NCI-H446 treated with DMSO at 0.1 percent for 48 hours (cell line): Measurements from ENCODE around the gene MACROD2.
"Not testable (repeated sequence)": the region's sequence is repeated elsewhere in the genome, so short reads cannot be mapped to it uniquely, and the experiment has no call there.

Experiments
- DNase-seq: peaks from one replicate; lab custom pipeline; 2025; lab: John Stamatoyannopoulos, UW

MACROD2 gene

DNA sequence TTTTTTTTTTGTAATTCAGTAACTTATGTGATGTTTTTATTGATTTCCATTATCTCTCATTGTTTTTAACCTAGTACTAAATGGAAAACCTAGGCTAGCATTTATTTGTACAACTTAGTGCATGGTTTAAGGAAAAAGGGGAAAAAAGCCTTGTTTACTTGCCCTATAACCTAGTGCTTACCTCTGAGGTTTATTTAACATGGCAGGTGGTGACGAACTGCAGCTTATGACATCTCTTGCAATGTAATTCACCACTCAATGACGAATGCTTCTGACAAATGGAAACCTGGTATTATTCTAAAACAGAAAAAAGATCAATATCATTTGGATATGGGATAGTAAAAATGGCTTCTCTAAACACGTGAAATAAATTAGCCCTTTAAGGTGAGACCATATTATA, 960.7 kb downstream of the MACROD2 start:
- no peak for DNase-seq

DNA sequence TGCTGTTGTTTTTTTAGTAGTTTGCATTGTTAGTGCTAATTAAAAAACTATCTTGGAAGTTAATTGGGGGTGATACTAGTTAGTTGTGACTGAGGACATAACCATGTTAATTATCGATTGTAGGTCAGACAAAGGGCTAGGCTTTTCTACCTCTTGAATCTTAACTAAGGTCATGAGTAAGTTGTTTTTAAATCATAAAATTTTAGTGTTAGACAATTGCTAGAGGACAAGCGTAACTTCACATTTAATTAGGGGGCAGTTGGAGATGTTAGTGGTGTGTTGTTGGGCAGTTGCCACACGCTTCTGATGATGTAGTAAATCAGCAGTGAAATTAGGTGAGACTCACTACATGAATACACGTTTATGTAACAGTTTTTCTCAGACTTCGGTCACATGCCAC, 961.2 kb downstream of the MACROD2 start:
- no peak for DNase-seq

DNA sequence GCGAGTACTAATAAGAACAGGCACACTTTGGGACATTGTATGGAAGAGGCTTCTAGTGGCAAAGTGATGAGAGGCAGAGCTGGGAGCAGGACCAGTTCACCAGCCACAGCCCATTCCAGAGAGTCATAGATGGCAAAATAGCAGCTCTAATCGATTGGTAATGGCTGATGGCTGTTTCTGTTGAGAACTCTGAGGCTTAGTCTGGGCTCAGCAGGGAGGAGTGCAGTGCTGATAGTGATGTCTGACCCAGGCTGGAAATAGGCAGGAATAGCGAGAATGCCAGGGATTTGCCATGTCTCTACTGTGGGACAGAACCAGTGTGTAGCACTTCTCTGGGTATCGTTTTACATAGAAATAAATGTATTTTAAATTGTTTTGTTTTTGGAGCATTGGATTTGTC, 962.1 kb downstream of the MACROD2 start:
- no peak for DNase-seq

DNA sequence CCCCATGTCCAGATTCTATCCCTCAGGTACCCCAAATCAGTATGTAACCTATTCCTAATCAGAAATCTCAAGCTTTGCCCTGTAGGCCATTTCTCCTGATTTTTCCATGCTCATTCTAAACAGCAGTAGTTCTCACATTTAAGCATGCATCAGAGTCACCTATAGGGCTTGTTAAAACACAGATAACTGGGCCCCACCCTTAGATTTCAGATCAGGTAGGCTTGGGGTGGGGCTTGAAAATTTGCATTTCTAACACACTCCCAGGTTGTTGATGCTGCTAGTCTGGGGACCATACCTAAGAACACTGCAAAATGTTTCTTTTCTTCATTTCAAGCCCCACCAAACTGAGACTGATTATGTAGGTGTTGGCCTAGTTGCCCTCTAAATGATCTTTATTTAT, 963.3 kb downstream of the MACROD2 start:
- no peak for DNase-seq

DNA sequence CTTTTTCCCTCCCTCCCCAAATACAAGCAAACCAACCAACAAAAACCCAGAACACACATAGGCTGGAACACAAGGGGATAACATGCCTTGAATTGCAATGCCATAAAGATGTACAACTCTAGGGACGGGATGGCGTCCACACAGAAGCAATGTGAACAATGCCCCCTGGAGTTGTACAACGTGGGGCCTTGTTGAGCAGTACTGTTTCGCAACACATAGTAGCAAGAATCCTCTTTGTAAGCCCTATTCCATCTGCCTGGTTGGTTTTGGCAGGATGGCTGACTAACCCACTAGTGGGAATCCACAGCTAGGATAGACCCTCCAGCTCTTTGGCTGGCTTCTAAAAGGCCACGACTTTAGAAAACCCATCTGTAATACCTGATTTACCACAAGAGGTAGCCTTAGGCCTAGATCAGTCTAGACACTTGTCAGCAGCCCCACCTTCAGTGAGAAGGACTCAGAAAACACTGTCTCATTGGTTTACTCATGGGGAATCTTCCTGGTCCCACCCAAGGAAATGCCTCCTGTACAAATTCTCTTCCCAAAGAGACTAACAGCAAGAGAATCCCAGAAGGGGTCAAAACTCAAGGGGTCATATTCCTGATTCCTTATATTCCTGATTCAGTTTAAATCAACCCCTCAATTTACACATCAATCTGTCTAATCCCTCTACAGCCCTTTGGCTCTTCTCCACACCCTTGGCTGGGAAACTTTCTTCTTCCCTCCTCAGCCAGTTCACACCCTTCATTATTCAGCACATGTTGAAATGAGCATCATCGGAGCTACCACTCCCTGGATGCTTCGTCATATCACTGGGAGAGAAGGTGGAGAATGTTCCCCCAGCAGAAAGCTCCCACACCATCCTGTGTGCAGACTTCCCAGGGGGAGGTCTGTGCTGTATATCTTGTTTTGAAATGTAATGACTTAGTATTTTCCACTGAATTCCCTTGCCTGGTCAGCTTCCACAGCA, 964.5 kb downstream of the MACROD2 start:
- no peak for DNase-seq

DNA sequence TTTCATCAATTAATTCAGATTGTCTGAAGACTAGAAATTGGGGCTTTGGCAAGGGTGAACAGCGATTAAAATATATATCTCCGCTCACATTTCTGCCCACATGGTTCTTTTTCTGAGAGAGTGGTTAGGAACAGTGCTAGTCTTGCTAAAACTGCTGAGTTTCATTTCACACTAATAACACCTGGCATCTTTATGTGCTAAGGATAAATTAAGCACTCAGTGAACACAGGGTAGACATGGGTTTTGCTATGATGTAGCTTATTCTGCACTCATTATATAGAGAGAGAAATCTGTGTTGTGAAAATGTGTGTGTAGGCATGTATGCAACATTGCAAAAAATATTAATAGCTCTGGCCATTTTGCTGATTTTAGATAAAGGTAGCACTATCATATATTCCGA, 965.5 kb downstream of the MACROD2 start:
- no peak for DNase-seq

DNA sequence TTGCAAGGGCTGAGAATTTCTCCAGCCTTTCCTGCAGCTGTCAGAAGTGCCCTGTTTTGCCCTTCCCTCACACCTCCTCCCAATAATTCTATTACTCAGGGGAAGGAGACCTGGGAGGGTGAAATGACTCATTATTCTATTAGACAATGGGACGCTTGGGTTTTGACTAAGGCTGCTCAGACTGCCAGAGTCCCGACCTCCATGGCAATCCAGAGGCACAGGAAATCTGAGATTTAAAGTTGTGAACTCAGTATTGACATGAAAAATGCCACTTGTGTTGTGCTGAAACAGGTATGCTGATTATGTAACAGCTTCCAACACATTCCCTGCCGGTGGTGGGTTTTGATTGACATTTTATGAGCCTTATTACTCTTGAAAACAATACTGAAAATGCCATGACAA, 967.9 kb downstream of the MACROD2 start:
- no peak for DNase-seq

DNA sequence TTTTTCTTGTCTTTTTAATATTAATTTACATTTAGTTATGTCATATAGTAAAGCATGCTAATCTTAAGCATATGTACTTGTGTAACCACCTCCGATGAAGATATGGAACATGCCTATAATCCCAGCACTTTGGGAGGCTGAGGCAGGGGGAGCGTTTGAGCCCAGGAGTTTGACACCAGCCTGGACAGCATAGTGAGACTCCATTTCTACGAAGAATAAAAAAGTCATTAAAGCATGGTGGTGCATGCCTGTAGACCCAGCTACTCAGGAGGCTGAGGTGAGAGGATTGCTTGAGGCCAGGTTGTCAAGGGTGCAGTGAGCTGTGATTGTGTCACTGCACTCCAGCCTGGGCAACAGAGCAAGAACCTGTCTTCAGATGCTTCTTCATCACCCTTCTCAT, 970.9 kb downstream of the MACROD2 start:
- no peak for DNase-seq

DNA sequence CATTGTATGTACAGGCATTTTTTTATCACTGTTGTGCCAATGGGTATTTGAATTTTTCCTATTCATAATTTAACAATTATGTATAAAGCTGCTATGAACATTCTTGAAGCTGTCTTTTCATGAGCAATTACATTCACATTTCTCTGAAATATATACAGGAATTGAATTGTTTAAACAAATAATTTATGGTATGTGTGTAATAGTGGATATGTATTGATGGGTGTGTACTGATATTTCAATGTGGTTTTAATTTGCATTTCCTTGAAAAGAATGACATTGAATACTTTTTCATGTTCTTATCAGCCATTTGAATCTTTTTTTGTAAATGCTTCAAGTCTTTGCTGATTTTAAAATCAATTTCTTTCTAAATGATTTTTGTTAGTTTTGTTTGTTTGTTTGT, 971.5 kb downstream of the MACROD2 start:
- no peak for DNase-seq

DNA sequence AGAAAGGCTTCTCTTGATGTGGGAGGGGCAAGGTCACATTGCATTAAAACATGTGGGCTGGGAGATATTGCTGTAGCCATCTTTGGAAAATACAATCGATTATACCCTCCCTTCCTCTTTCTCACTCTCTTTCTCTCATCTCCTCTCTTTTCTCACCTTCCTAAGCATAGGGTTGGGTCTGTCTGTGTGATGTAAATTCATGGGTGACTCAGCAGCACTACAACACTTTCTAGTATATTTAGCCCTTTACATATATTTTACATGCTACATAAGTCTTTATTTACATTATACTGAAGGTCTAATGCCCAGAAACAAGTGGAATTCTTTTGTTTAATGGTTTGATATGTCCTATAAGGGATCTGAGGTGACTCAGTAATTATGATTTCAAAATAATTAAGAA, 976.9 kb downstream of the MACROD2 start:
- DNase-seq = no peak

DNA sequence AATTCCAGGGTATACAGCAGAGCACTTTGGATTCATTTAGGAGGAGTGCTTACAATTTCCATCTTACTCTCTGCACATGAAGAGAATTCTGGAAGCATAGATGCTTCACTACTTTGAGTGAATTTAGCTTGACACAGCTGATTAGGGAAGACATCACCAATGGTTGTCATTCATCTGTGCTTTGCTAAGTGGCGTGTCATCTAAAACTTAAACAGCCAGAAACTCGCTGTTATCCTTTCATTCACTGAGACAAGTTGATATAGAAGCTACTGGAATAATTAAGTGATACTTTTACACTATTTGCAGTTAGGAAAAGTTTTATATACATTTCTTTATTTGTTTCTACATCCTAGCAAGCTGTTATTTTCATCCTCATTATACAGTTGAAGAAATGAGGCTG, 977.4 kb downstream of the MACROD2 start:
- DNase-seq = no peak

DNA sequence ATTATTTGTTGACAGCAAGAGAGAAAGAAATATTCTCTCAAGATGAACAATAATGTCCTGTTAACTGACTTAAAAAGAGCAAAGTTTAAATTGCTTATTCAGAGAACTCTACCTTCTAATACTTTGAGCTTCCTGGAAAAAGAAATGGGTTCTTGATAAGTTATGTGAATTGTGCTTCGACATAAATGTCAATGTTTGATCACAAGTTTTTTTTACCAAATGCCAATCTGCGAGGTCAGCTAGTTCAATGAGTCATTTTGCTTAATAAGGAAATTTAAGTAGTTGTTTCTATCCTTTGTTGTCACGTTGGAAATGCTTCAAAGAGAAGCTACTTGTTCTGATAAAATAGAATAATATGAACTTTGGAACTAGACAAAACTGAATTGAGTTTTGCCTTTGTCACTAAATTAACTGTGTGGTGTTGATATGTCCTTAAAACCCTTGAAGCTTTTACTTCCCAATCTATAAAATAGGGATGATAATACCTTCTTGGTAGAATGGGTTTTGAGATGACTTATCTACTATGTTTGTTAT, 984.2 kb downstream of the MACROD2 start:
- DNase-seq = no peak

DNA sequence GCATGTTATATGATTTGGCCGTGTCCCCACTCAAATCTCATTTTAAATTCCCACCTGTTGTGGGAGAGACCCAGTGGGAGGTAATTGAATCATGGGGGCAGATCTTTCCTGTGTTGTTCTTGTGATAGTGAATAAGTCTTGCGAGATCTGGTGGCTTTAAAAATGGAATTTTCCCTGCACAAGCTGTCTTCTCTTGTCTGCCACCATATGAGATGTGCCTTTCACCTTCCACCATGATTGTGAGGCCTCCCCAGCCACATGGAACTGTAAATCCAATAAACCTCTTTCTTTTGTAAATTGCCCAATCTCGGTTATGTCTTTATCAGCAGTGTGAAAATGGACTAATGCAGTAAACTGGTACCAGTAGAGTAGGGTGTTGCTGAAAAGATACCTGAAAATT, 986.2 kb downstream of the MACROD2 start:
- not testable (repeated sequence) for DNase-seq

DNA sequence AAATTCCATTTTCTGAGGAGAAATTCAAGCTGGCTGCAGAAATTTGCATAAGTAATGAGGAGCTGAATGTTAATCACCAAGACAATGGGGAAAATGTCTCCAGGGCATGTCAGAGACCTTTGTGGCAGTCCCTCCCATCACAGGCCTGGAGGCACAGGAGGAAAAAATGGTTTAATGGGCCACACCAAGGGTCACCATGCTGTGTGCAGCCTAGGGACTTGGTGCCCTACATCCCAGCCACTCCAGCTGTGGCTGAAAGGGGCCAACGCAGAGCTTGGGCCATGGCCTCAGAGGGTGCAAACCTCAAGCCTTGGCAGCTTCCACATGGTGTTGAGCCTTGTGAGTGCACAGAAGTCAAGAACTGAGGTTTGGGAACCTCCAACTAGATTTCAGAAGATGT, 987.0 kb downstream of the MACROD2 start:
- DNase-seq = not testable (repeated sequence)

DNA sequence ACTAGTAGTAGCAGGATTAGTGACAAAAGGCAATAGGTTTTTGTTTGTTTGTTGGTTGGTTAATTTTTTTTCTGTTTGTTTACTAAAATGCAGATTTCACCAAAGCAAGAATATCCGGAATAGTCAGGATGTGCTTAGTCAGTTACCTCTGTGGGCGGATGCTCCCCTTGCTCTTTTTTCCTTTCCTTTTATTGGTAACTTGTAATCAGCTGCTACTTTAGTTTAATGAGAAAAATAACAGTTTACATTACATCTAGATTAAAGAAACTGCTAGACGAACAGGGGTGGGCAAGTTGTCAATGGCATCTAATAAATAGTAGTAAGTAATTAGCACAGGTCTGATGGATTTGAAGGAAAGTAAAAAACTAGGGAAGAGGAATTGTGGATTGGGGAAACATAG, 989.0 kb downstream of the MACROD2 start:
- DNase-seq = no peak

DNA sequence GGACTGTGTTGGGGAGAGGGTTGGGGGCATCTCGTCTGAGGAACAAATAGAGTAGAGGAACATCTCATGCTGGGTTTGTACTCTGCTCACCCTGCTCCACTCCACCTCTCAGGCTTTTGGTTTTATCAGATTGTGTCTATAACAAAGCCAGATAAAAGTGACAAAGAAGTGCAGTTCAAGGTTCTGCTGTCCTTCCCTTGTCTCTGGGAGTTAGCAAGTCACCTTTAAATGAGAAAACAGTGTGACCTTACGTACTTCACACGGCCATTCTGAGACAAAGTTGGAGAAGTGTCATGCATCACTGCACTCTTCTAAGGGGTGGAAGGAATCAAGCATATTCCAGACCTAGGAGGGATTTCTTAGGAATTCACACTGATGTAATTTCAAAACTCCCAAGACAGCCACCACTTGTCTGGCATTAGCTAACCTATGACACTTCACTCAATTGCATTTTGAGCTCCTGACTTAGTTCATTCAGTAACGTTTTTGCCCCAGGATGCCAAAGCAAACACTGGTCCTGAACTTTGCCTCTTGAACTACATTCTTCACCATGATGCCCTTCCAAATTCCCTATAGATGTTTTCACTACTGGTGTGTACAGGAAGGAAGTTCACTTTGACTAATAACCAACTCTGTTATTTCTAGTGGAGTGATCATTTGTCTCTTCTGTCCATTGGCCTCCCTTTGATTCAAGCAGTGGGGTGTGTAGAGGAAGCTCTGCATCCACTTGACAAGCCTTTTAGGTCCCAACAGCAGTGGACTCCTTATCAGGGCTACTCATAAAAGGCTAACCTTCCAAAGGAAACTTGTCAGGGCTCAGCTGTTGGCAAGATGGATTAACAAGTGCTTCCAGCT, 989.7 kb downstream of the MACROD2 start:
- no peak for DNase-seq

DNA sequence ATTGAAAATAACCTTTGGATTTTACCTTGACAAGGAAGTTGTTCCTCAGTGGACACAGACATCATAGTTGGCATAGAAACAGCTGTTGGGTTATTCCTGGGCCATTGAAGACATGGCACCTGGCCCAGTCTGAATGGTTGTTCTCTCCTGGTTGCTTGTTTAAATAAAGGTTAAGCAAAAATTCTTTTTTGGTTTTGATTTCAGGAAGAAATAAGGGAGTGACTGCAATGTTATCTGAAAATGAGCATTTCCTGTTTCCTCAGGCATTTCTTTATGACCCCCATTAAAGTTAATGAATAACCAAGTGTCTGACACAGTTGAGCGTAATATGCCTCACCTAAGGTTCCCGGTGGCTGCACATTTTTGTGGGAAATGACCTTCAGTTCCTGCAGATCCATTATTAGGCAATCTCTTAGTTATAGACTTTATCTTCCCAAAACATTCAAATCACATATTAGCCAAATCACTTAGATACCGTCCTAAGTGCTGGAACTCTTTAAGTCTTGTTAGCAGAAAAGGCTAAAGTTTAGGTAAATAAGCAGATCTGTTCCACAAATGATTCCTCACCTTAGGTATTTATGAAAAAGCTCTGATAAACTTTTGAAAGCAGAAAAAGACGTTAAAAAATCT, 990.8 kb downstream of the MACROD2 start:
- DNase-seq = no peak

DNA sequence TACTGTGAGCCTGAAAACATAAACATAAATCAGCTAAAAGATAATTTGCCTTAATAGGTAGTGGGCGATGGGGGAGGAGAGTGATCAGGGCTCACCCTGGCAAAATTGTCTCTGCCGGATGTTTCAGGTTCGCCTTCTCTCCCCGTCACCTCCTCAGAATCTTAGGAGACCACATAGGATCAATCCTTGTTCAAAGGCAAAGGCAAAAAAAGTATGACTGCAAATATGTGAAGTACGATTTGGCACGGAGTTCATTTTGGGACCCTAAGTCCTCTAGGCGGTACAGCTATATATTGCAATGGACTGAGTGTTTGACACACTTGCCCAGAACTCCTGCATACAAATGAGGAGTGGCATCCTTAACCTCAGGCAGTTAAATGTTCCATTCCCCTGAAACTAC, 991.3 kb downstream of the MACROD2 start:
- no peak for DNase-seq

DNA sequence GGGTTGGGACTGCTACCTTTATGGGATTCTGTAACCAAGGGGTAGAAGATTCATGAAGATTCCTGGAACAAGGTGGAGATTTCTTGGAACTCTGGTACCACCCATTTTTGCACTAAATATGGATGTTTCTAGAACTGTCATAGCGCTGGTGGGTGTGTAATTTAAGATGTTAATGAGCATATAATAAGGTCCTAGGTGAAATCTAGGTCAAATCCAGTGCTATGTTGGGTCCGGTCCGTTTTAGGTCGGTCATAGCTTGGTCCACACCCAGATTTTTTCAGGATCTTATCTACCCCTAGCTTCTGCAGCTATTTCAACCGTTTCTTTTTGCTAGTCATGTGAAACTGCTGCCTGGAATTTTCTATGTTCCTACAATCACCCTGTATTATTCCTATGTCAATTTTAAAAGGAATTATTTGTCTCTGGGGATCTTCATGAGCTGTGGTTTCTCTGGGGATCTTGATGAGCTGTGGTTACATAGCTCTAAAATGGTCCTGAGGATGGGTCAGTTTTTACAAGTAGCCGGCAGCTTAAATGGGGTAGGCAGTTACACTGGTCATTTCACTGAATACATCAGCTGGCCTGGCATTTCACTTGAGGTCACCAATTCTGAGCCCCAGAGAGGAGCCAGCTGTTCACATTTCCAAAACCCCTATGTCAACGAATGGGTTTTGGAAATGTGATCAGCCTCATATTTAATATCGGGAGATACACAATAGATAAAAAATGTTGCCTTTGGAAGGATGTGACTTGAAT, 994.4 kb downstream of the MACROD2 start:
- no peak for DNase-seq

DNA sequence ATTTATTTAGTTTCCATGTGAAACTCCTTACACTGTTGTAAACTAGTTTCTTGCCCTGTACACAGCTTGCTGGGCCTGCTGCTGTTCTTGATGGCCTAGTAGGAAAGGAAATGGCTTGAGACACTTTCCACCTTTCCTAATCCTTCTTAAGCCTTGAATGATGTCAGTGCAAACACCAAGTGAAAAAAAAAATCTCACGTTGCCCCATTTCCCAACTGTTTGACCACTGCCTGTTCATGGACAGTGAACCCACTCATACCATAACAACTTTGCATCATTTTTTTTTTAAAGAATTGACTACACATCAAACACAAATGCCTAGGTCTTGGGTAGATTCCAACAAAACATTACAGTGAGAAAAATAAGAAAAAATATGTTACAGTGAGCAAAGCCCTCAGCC, 995.7 kb downstream of the MACROD2 start:
- DNase-seq = no peak

DNA sequence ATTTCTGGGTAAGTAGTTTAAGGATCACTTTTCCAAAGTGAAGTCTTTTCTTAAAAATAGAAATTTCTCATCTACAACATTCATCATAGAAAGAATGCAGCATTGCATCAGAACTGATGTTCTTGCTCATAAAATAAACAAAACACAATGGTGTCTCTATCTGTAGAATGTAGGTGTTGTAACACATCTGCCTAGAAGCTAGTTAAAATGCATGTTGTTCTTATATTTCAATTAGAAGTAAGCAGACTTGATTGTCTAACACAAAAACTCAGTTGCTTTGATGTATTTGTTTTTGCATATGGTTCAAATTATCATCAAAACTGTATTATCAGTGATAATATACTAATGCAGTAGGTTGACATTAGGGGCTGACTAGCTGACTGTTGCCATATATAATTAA, 996.8 kb downstream of the MACROD2 start:
- DNase-seq = no peak

DNA sequence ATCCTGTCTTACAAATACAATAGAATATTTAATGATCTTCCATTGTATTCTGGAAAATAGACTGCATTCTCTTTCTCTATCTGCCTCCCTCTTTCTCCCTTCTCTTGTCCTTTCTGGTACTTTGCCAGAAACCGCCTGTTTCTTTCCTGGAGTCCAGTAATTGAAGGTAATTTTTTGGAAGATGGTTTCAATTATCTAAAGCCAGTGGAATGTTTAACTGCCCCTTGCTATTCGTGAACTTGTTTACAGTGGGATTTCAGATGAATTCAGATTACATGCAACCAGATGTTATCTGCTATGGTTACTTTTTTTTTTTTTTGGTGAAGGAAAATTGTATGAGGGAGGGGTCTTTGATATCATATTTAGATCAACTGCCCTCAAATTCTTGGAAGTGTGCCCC, 997.6 kb downstream of the MACROD2 start:
- DNase-seq = no peak
